ENCODE data around the gene AKT1S1. TPM values are rescaled to one million over a fixed set of nuclear protein-coding genes. Genes with fewer than 3 reads are reported as not detected.

AKT1S1 gene
- total and polyA plus RNA-seq, 2 experiments from 2014 or later = 15.6 to 74.5 TPM

GRCh38 chr19:49913720-49914119 lies 36.6 kb upstream of the AKT1S1 start:
- Histone ChIP-seq H4K20me1 (ENCODE audit: insufficient read depth, poor library complexity, severe bottlenecking) (no peaks in the 10 kb centered on the region), H3K36me3 (replicated peaks; ENCODE audit: insufficient read depth, low read depth) (no peaks in the 10 kb centered on the region), H3K4me1 (ENCODE audit: insufficient read depth) (peaks cover 10% of the 10 kb centered on the region), H3K79me2 (peaks cover 26% of the 10 kb centered on the region), H3K9me3 (ENCODE audit: low read depth) (no peaks in the 10 kb centered on the region), H3K4me2 (no peak overlapping the region), H3K27ac (peak overlapping the region; percentile 80), H3K27me3 (no peaks in the 10 kb centered on the region), H3K9me2 (replicated peaks; ENCODE audit: insufficient read depth) (no peaks in the 10 kb centered on the region), H2AFZ (no peak overlapping the region), H3K4me3 (no peak overlapping the region)
- WGBS (ENCODE audit: low lambda C conversion rate, missing lambda C conversion rate) = 93% methylated on average over 10 of the region's 10 CpGs
- no peak for DNase-seq (ENCODE audit: low spot score)
- TF ChIP-seq EZH2phosphoT487 (IDR thresholded peaks at IDR 0.05; ENCODE audit: low read depth, severe bottlenecking, unreplicated experiment) = no peak
- no peak for TF ChIP-seq EZH2 (IDR thresholded peaks at IDR 0.05; ENCODE audit: borderline replicate concordance)
- TF ChIP-seq, protein P1, sequence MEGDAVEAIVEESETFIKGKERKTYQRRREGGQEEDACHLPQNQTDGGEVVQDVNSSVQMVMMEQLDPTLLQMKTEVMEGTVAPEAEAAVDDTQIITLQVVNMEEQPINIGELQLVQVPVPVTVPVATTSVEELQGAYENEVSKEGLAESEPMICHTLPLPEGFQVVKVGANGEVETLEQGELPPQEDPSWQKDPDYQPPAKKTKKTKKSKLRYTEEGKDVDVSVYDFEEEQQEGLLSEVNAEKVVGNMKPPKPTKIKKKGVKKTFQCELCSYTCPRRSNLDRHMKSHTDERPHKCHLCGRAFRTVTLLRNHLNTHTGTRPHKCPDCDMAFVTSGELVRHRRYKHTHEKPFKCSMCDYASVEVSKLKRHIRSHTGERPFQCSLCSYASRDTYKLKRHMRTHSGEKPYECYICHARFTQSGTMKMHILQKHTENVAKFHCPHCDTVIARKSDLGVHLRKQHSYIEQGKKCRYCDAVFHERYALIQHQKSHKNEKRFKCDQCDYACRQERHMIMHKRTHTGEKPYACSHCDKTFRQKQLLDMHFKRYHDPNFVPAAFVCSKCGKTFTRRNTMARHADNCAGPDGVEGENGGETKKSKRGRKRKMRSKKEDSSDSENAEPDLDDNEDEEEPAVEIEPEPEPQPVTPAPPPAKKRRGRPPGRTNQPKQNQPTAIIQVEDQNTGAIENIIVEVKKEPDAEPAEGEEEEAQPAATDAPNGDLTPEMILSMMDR (IDR thresholded peaks at IDR 0.05; ENCODE audit: poor library complexity) = no peak

DNA sequence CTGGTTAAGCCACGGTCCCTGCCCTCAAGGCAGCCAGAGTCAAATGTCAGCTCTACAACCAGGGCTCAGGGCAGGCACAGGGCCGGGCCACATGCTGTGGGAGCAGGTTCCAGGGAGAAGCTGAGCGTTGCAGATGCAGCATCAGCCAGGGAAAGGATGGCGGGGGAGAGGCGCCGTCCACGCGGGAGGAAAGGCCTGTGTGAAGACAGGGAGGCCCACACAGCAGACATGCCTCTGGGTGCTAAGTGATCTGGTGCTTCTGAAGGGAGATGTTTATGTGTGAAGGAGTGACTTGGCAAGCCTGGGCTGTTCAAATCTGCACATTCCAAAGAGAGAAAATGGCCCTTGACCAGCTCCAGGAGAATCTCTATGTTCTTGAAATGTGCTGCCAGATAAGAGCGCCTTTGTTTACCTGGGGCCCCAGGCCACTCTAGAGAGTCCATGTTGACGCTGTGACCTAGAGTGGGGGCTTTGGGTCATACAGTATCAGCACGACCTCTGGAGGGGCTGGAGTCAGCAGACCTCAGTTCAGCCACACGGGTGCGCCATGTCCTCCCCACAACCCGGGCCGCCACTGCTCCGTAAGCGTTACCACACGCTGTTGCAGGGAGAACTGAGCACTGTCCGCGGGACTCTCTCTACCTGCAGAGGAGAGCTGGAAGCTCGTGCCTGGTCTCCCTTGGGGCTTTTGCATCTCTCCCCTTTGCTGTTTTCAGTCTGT lies 36.0 kb upstream of the AKT1S1 start:
- DNase-seq (ENCODE audit: low spot score) = peak; percentile 59
- 80% methylated on average over 21 of the region's 21 CpGs for WGBS (ENCODE audit: low lambda C conversion rate, missing lambda C conversion rate)

DNA sequence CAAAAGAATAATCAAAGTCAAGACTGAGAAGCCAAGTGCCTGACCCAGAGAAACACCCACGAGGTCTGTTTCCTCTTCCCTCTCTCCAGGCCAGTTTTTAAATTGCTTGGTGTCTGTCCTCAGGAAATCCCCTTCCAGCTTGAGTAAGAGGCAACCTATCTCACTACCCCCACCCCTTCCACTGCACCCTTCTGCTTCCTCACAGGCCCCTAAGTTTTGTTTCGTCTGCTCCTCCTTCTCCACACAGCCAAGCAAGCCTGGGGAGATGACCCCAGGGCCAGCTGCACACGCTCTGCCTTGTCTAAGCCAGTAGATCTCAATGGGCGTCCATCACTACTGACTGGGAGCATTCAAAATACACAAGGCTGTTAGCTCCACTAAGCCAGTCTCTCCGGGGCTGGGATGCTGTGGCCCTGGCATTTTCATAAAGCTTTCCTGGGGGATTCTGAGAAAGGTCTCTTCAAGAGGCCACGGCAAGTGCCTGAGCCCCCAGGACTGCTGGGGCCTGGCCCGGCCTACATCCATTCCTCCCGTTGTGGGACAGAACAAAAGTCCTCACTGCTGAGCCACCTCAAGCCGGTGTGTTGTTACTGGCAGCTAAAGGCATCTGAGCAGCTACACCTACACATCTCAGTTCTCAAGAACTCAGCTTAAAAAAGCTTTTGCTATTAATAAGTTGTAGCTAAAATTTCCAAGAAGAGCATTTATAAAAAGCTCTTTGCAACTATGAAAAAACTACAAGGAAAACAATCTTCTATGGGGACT lies 34.4 kb upstream of the AKT1S1 start:
- Histone ChIP-seq H3K9me2 (replicated peaks; ENCODE audit: insufficient read depth) (no peaks in the 10 kb centered on the region), H3K9me3 (ENCODE audit: low read depth) (no peaks in the 10 kb centered on the region), H3K4me2 (no peak overlapping the region), H4K20me1 (ENCODE audit: insufficient read depth, poor library complexity, severe bottlenecking) (no peaks in the 10 kb centered on the region), H3K4me3 (no peak overlapping the region), H3K4me1 (ENCODE audit: insufficient read depth) (peaks cover 10% of the 10 kb centered on the region), H3K27ac (no peak overlapping the region), H2AFZ (no peak overlapping the region), H3K79me2 (peaks cover 9% of the 10 kb centered on the region), H3K36me3 (replicated peaks; ENCODE audit: insufficient read depth, low read depth) (no peaks in the 10 kb centered on the region), H3K27me3 (no peaks in the 10 kb centered on the region)
- TF ChIP-seq EZH2phosphoT487 (IDR thresholded peaks at IDR 0.05; ENCODE audit: low read depth, severe bottlenecking, unreplicated experiment) (no peak), EZH2 (IDR thresholded peaks at IDR 0.05; ENCODE audit: borderline replicate concordance) (no peak)
- TF ChIP-seq, protein P1 (IDR thresholded peaks at IDR 0.05; ENCODE audit: poor library complexity) = no peak
- DNase-seq (ENCODE audit: low spot score) = no peak
- 87% methylated on average over 9 of the region's 9 CpGs for WGBS (ENCODE audit: low lambda C conversion rate, missing lambda C conversion rate)

More for the DNA sequence above, 36.0 kb upstream of the AKT1S1 start:
- Histone ChIP-seq H3K27ac (peak overlapping the region; percentile 80), H3K4me2 (no peak overlapping the region), H3K9me3 (ENCODE audit: low read depth) (no peaks in the 10 kb centered on the region), H3K4me3 (no peak overlapping the region), H2AFZ (no peak overlapping the region), H4K20me1 (ENCODE audit: insufficient read depth, poor library complexity, severe bottlenecking) (no peaks in the 10 kb centered on the region), H3K4me1 (ENCODE audit: insufficient read depth) (peaks cover 10% of the 10 kb centered on the region), H3K9me2 (replicated peaks; ENCODE audit: insufficient read depth) (no peaks in the 10 kb centered on the region), H3K79me2 (peaks cover 23% of the 10 kb centered on the region), H3K27me3 (no peaks in the 10 kb centered on the region), H3K36me3 (replicated peaks; ENCODE audit: insufficient read depth, low read depth) (no peaks in the 10 kb centered on the region)
- TF ChIP-seq EZH2phosphoT487 (IDR thresholded peaks at IDR 0.05; ENCODE audit: low read depth, severe bottlenecking, unreplicated experiment) = no peak
- TF ChIP-seq, protein P1 (IDR thresholded peaks at IDR 0.05; ENCODE audit: poor library complexity) = peak; percentile 29
- TF ChIP-seq EZH2 (IDR thresholded peaks at IDR 0.05; ENCODE audit: borderline replicate concordance) = no peak
